Activated naive CD4-positive, alpha-beta T cell treated with anti-CD3 and anti-CD28 coated beads for 36 hours (primary cell): Measurements from ENCODE around the gene CFAP65. TPM values are rescaled to one million over a fixed set of nuclear protein-coding genes. Genes with fewer than 3 reads are reported as not detected.

ENCODE experiments used
- CTCF ChIA-PET: fragments of 350-600 bp; sonication (Branson Sonifier 250); formaldehyde crosslinking; loops from one replicate; lab custom pipeline; 2021; ENCODE audit warnings: antibody characterized with exemption; lab: Charles Lee
- DNase-seq: peaks from one replicate; pipeline ENCODE4 v3.0.0-alpha.2; 2020
- H3K27ac Mint-ChIP-seq: one replicate; pipeline ENCODE4 v1.8.0; 2021; ENCODE audit warnings: mild to moderate bottlenecking, mixed read lengths
- H3K27me3 Mint-ChIP-seq: one replicate; pipeline ENCODE4 v1.8.0; 2021; ENCODE audit warnings: low read depth, mixed read lengths
- H3K36me3 Mint-ChIP-seq: one replicate; pipeline ENCODE4 v1.8.0; 2021; ENCODE audit warnings: low read depth, mixed read lengths
- H3K4me1 Mint-ChIP-seq: one replicate; pipeline ENCODE4 v1.8.0; 2021; ENCODE audit warnings: low read depth, mixed read lengths
- H3K4me3 Mint-ChIP-seq: one replicate; pipeline ENCODE4 v1.8.0; 2021; ENCODE audit warnings: mild to moderate bottlenecking, moderate library complexity, mixed read lengths
- H3K9me3 Mint-ChIP-seq: one replicate; pipeline ENCODE4 v1.8.0; 2021; ENCODE audit warnings: mixed read lengths
- intact Hi-C: fragments of 100-400 bp; cut with micrococcal nuclease; formaldehyde crosslinking; loops from one replicate; pipeline ENCODE4 v1.15.1; 2023
- total RNA-seq, 2 experiments: library from RNA; stranded (reverse); gene quantifications; one replicate each; pipeline ENCODE4 v1.2.3, GENCODE V29; 2021

The CFAP65 gene
- total RNA-seq, 2 experiments from 2014 or later: not detected

DNA sequence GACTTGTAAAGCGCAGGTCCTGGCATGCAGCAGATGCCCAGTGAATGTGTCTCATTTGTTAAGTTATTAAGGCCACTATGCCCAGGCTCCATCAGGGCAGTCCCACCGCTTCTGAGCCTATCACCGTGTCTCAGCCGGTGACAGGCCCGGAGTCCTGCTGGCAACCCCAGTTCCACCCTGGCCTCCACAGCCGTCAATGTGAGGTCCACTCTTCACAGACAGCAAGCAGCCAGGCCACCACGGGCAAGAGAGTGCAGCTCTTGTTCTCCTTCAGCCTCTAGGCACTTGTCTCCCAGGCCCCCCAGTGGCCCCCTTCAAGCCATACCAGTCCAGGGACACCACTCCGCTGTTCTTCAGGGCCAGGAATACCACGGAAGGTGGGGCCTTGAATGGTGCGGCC is 22.6 kb downstream of the CFAP65 start:
- Mint-ChIP-seq H3K36me3 (no peaks in the 10 kb centered on the region), H3K4me3 (no peak overlapping the region), H3K9me3 (no peaks in the 10 kb centered on the region), H3K27me3 (peaks cover 2% of the 10 kb centered on the region), H3K4me1 (no peaks in the 10 kb centered on the region), H3K27ac (no peak overlapping the region)
- CTCF ChIA-PET: interaction anchor here (0.6 to 2.7 kb wide), 3 partner anchors 10 to 73 kb away, joined by 3 to 16 read pairs (median 6); no protein-coding TSS in a partner anchor
- DNase-seq: no peak
- intact Hi-C loops: no loop called here

DNA sequence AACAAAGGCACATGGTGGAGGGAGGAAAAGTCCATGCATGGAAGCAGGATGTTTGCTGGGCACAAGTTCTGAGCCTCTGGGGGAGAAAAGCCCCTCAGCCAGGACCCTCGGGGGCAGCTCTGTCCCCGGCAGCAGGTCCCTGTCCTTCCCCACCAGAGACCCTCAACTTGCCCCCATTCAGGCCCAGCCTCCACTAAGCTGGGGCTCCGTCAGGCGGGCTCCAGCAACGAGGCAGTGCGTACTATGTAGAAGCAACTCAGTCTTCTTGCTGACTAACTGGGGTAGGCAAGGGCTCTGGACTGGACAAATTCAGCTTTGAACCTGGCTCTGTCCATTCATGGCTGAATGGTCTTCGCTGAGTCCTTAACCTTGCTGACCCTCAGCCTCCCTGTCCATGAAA is 23.0 kb downstream of the CFAP65 start:
- intact Hi-C loops: no loop called here
- no peaks in the 10 kb centered on the region for H3K36me3 Mint-ChIP-seq
- no peak overlapping the region for H3K27ac Mint-ChIP-seq
- H3K27me3 Mint-ChIP-seq: peaks cover 5% of the 10 kb centered on the region
- H3K4me1 Mint-ChIP-seq: no peaks in the 10 kb centered on the region
- no peak overlapping the region for H3K4me3 Mint-ChIP-seq
- CTCF ChIA-PET: interaction anchor here (0.6 to 2.7 kb wide), 2 partner anchors 12 to 74 kb away, joined by 3 to 16 read pairs; no protein-coding TSS in a partner anchor
- H3K9me3 Mint-ChIP-seq: no peaks in the 10 kb centered on the region
- DNase-seq: no peak

DNA sequence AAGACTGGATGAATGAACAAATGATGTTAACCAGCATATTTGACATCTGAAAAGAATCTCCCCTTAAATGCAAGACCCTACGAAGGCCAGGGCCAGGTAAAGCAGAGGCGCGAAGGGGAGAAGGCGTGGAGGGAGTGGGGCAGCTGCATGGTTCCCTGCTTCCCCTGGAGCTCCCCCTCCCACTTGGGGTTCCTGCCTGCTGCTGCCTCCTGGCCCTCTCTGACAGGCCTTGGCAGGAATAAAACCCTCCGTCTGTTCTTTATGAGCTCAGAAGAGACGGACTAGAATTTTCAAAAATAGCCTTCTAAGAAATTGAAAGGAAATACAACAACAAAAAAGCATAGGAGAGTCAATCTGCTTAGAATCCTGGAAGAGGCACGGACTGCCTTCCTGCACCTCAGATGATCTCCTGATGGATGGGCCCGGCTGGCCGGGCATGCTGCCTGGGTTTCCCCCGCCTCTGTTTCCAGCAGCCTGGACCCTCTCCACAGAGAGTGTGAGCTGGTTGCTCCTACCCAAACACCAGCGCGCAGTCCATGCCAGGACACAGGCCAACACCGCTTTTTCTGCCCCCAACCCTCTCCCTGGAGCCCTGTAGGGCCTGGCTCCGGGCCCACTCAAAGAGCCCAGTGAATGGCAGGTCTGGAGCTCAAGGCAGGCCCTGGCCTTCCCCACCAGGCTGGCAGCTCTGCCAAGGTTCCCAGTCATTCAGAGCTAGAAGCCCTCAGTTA is 23.9 kb downstream of the CFAP65 start:
- H3K4me1 Mint-ChIP-seq: no peaks in the 10 kb centered on the region
- intact Hi-C loops: no loop called here
- H3K36me3 Mint-ChIP-seq: no peaks in the 10 kb centered on the region
- no peak for DNase-seq
- H3K27me3 Mint-ChIP-seq: peaks cover 6% of the 10 kb centered on the region
- no peak overlapping the region for H3K4me3 Mint-ChIP-seq
- H3K27ac Mint-ChIP-seq: no peak overlapping the region
- H3K9me3 Mint-ChIP-seq: no peaks in the 10 kb centered on the region
- CTCF ChIA-PET: interaction anchor here (2.7 kb wide), 1 partner anchor 13 kb away, joined by 16 read pairs; no protein-coding TSS in a partner anchor

DNA sequence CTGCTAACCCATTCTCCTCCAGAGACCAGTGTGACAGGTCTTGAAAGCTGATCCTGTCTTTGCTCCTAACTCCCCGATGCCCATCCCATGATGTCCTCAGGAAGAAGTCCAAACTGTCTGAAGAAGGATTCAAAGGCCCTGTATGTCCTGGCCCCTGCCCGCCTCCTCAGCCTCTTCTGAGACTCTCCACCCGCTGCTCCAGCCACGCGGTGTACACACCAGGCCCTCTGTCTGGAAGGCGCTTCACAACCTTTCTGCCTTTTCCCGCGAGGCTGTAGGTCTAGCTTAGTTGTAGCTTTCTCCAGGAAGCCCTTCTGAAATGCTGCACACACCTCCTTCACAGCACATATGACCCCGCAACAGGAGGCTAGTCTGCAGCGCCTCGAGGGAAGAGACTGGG is 24.6 kb downstream of the CFAP65 start:
- intact Hi-C loops: no loop called here
- no peak for DNase-seq
- no peaks in the 10 kb centered on the region for H3K9me3 Mint-ChIP-seq
- peaks cover 6% of the 10 kb centered on the region for H3K27me3 Mint-ChIP-seq
- H3K4me3 Mint-ChIP-seq: no peak overlapping the region
- H3K36me3 Mint-ChIP-seq: no peaks in the 10 kb centered on the region
- H3K27ac Mint-ChIP-seq: no peak overlapping the region
- CTCF ChIA-PET: interaction anchor here (2.7 kb wide), 1 partner anchor 14 kb away, joined by 16 read pairs; no protein-coding TSS in a partner anchor
- H3K4me1 Mint-ChIP-seq: no peaks in the 10 kb centered on the region

DNA sequence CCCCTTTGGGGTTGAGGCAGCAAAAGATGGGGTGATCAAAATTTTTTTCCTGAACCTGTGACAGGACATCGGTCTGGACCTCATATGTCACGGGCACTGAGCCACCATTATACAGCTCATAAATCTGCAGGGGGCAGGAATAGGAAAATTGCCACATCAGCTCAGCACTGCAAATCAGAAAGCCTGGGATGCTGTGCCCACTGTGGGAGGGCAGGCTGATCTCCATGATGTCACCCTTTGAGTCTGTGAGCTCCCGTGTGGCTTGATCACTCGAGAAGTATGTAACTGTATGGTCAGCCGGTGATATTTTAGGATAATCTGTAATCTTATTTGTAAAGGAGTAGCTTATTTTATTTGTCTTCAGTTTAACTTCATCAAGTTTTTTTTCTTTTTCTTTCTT is 30.4 kb downstream of the CFAP65 start:
- no peaks in the 10 kb centered on the region for H3K9me3 Mint-ChIP-seq
- H3K27me3 Mint-ChIP-seq: peaks cover 13% of the 10 kb centered on the region
- CTCF ChIA-PET: interaction anchor here (0.6 to 1.7 kb wide), 16 partner anchors 9 to 628 kb away, joined by 3 to 7 read pairs (median 4); no protein-coding TSS in a partner anchor
- no peaks in the 10 kb centered on the region for H3K36me3 Mint-ChIP-seq
- DNase-seq: no peak
- intact Hi-C loops: no loop called here
- H3K27ac Mint-ChIP-seq: no peak overlapping the region
- no peak overlapping the region for H3K4me3 Mint-ChIP-seq
- no peaks in the 10 kb centered on the region for H3K4me1 Mint-ChIP-seq

DNA sequence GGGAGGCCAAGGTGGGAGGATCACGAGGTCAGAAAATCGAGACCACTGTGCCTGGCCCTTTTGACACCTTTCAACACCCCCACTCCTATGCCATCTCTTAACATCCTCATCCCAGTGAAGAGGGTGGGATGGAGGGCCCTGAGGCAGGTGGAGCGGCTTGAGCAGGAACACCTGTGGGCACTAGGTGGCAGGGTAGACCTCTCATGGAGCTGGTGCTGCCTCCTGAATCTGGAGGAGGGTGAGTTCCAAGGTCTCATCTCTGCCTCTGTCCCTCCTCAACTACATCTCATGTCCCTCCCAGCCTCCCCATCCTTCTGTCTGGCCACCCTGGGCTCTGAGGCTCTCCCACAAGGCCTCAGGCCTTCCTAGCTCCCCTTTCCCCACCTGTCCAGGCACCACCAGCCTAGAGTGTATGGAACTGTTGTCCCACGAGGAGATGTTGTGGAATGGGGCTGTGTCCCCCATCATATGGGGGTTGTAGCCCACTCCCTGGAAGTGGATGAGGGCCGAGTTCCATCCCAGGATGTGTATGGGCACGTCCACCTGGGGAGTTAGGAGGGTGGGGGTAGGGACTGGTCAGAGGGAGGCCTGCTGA is 31.1 kb downstream of the CFAP65 start:
- peaks cover 19% of the 10 kb centered on the region for H3K27me3 Mint-ChIP-seq
- H3K4me3 Mint-ChIP-seq: no peak overlapping the region
- no peak overlapping the region for H3K27ac Mint-ChIP-seq
- DNase-seq: peak; percentile 41
- H3K9me3 Mint-ChIP-seq: no peaks in the 10 kb centered on the region
- no peaks in the 10 kb centered on the region for H3K36me3 Mint-ChIP-seq
- intact Hi-C loops: no loop called here
- H3K4me1 Mint-ChIP-seq: no peaks in the 10 kb centered on the region
- CTCF ChIA-PET: interaction anchor here (0.6 to 1.7 kb wide), 11 partner anchors 8 to 627 kb away, joined by 3 to 7 read pairs (median 5); no protein-coding TSS in a partner anchor

DNA sequence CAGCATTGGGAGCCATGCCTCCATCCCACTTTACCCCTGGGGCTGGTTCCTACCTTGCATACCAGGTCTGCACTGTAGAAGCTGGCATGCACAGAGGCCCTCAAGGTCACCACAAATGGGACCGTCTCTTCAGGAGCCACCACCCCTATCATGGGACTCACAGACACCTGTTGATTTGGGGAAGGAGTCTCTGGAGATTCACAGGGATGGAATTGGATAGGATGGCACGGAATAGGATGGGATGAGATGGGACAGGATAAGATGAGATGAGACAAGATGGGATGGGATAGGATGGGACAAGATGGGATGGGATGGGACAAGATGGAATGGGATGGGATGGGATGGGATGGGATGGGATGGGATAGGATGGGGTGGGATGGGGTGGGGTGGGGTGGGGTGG is 32.0 kb downstream of the CFAP65 start:
- peaks cover 26% of the 10 kb centered on the region for H3K27me3 Mint-ChIP-seq

DNA sequence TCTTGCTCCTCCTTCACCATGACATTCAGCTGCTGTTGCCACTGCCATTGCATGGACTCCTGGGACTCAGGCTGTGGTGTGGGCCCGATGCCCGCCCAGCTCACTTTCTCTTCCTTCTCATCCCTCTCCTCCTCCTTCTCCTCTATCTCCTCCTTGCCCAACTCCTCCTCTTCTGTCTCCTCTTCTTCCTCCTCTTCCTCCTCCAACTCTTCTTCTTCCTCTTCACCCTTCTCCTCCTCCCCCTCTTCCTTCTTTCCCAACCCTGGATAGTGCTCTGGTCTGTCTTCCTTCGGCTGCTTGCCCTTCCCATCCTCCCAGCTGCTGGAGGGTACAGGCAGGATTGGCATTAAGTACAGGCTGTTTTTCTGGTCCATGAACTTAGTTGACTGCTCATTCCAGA is 37.3 kb downstream of the CFAP65 start:
- Mint-ChIP-seq H3K4me3 (no peak overlapping the region), H3K36me3 (no peaks in the 10 kb centered on the region), H3K27me3 (peaks cover 50% of the 10 kb centered on the region), H3K9me3 (no peaks in the 10 kb centered on the region), H3K27ac (no peak overlapping the region), H3K4me1 (peaks cover 9% of the 10 kb centered on the region)
- intact Hi-C loops: loop anchor here (1.0 to 2.0 kb wide), 2 partner anchors 24 to 151 kb away; no protein-coding TSS in a partner anchor
- no peak for DNase-seq
- CTCF ChIA-PET: interaction anchor here (0.6 to 2.8 kb wide), 5 partner anchors 9 to 350 kb away, joined by 3 to 17 read pairs (median 6); no protein-coding TSS in a partner anchor

More for the DNA sequence above, 32.0 kb downstream of the CFAP65 start:
- no peak overlapping the region for H3K4me3 Mint-ChIP-seq
- DNase-seq: no peak
- CTCF ChIA-PET: interaction anchor here (0.7 to 2.1 kb wide), 10 partner anchors 10 to 133 kb away, joined by 3 to 8 read pairs (median 4); no protein-coding TSS in a partner anchor
- H3K36me3 Mint-ChIP-seq: no peaks in the 10 kb centered on the region
- no peak overlapping the region for H3K27ac Mint-ChIP-seq
- no peaks in the 10 kb centered on the region for H3K4me1 Mint-ChIP-seq
- H3K9me3 Mint-ChIP-seq: no peaks in the 10 kb centered on the region
- intact Hi-C loops: no loop called here

DNA sequence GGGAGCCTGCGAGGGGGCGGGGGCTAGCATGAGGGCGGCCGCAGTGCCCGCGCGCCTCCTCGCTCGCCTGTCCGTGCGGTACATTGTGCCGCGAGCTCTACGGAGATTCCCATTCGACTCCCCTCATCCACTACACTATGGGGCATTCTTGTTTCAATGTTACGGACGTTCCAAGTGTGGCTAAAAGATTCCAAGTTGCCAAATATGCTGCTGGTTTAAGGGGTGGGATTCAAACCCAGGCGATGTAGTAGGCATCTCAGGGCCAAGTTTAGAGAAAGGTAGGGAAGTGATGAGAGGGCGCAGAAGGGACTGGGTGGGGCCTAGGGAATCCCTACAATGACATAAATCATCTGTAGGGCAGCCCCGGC is 38.1 kb downstream of the CFAP65 start:
- Mint-ChIP-seq H3K4me3 (no peak overlapping the region), H3K4me1 (peaks cover 9% of the 10 kb centered on the region), H3K9me3 (no peaks in the 10 kb centered on the region), H3K27me3 (peaks cover 54% of the 10 kb centered on the region), H3K36me3 (no peaks in the 10 kb centered on the region), H3K27ac (no peak overlapping the region)
- intact Hi-C loops: loop anchor here (1.0 to 2.0 kb wide), 2 partner anchors 23 to 150 kb away; no protein-coding TSS in a partner anchor
- CTCF ChIA-PET: interaction anchor here (0.7 to 2.8 kb wide), 6 partner anchors 8 to 259 kb away, joined by 3 to 17 read pairs (median 6); no protein-coding TSS in a partner anchor
- DNase-seq: no peak

DNA sequence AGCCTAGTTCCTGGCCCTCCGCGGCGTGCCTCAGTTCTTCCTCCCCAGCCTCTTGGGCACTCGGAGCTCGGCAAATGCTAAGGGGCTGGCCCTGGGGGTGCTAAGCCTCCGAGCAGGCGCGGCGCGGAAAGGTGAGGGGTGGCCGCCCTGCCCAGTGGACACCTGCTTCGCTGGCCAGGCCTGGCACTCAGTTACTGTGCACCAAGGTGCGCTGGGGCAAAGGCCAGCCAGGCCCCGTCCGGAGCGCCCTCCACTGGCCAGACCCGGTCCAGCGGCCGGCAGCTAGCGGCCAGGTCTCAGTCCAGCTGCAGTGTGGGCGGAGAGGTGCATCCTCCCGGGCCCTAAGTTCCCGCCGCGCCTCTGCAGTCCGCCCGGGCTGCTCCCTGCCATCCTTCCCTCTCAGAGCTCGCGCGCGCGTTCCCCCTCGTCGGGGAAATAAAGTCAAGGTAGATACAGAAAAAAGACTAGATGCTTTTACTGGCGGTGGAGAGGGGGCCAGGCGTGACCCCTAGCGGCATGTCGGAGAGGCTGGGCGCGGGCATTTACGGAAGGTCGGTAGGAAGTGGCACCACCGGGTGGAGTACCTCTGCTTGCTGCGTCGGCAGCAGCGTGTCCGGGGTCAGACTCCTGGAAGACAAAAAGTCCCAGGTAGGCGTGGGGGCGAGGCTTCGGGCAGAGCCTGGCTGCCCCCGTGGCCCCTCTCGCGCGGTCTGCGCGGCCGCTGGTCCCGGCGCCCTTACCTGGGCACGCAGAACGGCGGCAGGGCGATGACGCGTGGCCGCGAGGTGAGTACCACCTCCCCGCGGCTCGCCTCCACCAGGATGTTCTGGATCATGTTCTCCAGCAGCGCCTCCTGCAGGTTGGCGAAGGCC is 38.7 kb downstream of the CFAP65 start:
- DNase-seq: peak; percentile 76
- H3K36me3 Mint-ChIP-seq: no peaks in the 10 kb centered on the region
- peaks cover 9% of the 10 kb centered on the region for H3K4me1 Mint-ChIP-seq
- no peaks in the 10 kb centered on the region for H3K9me3 Mint-ChIP-seq
- H3K27ac Mint-ChIP-seq: no peak overlapping the region
- peak overlapping the region; percentile 42 for H3K4me3 Mint-ChIP-seq
- H3K27me3 Mint-ChIP-seq: peaks cover 59% of the 10 kb centered on the region
- intact Hi-C loops: loop anchor here (1.0 to 2.0 kb wide), 2 partner anchors 22 to 150 kb away; no protein-coding TSS in a partner anchor
- CTCF ChIA-PET: interaction anchor here (0.7 to 2.3 kb wide), 10 partner anchors 8 to 291 kb away, joined by 3 to 10 read pairs (median 5); no protein-coding TSS in a partner anchor

DNA sequence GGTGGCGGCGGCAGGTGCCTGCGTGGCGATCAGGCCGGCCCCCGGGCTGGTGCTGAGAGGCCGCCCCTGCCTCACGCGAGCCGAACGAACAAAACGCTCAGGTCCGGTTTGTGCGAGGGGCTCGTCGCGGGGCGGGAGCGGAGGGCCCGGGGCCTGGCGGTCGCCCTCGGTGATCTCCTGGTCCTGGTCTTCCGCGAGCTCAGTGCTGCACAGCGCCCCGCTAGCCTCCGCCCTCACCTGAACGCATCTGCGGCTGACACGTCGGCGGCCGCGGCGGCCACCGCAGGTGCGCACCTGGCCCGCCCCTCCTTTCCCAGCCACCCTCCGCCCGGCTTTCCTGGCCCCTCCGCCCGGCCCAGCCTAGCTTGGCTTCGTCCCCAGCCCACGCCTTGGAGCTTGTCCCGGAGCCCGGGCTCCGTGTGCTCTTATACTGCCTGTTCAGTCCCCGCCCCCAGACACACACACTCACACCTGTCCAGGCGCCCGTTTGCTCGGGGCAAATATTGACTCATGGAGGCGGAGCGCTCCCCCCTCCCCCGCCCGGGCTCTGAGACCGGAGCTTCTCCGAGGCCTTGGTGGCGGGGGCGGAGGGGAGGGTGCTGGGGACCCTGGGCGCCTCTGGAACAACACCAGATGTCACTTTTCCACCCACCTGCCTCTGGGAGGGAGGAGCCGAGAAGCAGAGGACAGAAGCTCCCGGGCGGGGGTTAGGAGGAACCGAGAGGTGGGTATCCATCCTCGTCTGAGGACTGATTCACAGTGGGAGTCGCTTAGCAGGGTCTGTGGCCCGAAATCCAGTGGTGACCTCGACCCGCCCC is 39.5 kb downstream of the CFAP65 start:
- peak; percentile 70 for DNase-seq
- H3K36me3 Mint-ChIP-seq: no peaks in the 10 kb centered on the region
- H3K4me3 Mint-ChIP-seq: no peak overlapping the region
- H3K27me3 Mint-ChIP-seq: peaks cover 63% of the 10 kb centered on the region
- no peak overlapping the region for H3K27ac Mint-ChIP-seq
- peaks cover 9% of the 10 kb centered on the region for H3K4me1 Mint-ChIP-seq
- intact Hi-C loops: loop anchor here (2.0 kb wide), 1 partner anchor 149 kb away; no protein-coding TSS in a partner anchor
- no peaks in the 10 kb centered on the region for H3K9me3 Mint-ChIP-seq
- CTCF ChIA-PET: interaction anchor here (0.7 to 2.3 kb wide), 11 partner anchors 9 to 292 kb away, joined by 3 to 10 read pairs (median 5); no protein-coding TSS in a partner anchor
